HG02763 (cell line): Measurements from ENCODE around the gene COL4A5.
"Not testable (repeated sequence)": the region's sequence is repeated elsewhere in the genome, so short reads cannot be mapped to it uniquely, and the experiment has no call there.

Experiments
- ATAC-seq: cut with Tn5 transposase; IDR thresholded peaks from one replicate; pipeline ENCODE4 v1.9.1; 2021; ENCODE audit warnings: mild to moderate bottlenecking, moderate library complexity; ENCODE audit not compliant: unreplicated experiment

The COL4A5 gene

GRCh38 chrX:108453841-108454240 lies 14.2 kb downstream of the COL4A5 start:
- ATAC-seq, result no peak

GRCh38 chrX:108456971-108457477 lies 17.4 kb downstream of the COL4A5 start:
- ATAC-seq, result no peak

GRCh38 chrX:108464604-108465003 lies 25.0 kb downstream of the COL4A5 start:
- no peak for ATAC-seq

- ATAC-seq, result no peak
Observed at GRCh38 chrX:108468486-108468885, 28.8 kb downstream of the COL4A5 start.

- no peak for ATAC-seq
Observed at GRCh38 chrX:108473979-108474378, 34.3 kb downstream of the COL4A5 start.

- ATAC-seq, result not testable (repeated sequence)
Observed at GRCh38 chrX:108481528-108481927, 41.9 kb downstream of the COL4A5 start.

- ATAC-seq, result no peak
Observed at GRCh38 chrX:108484251-108484650, 44.6 kb downstream of the COL4A5 start.

- ATAC-seq, result no peak
Observed at GRCh38 chrX:108485960-108486359, 46.3 kb downstream of the COL4A5 start.

GRCh38 chrX:108494406-108495090 lies 54.9 kb downstream of the COL4A5 start:
- no peak for ATAC-seq

- ATAC-seq, result no peak
Observed at GRCh38 chrX:108511721-108512120, 72.1 kb downstream of the COL4A5 start.

GRCh38 chrX:108516184-108516583 lies 76.5 kb downstream of the COL4A5 start:
- ATAC-seq, result no peak

GRCh38 chrX:108527724-108528123 lies 88.1 kb downstream of the COL4A5 start:
- ATAC-seq, result no peak

GRCh38 chrX:108537005-108537404 lies 97.4 kb downstream of the COL4A5 start:
- peak; percentile 82 for ATAC-seq

- ATAC-seq, result no peak
Observed at GRCh38 chrX:108541286-108541685, 101.6 kb downstream of the COL4A5 start.

GRCh38 chrX:108557580-108557979 lies 117.9 kb downstream of the COL4A5 start:
- no peak for ATAC-seq

- ATAC-seq, result no peak
Observed at GRCh38 chrX:108558217-108558616, 118.6 kb downstream of the COL4A5 start.

GRCh38 chrX:108573136-108573535 lies 133.5 kb downstream of the COL4A5 start:
- ATAC-seq, result no peak

GRCh38 chrX:108582151-108582550 lies 142.5 kb downstream of the COL4A5 start:
- no peak for ATAC-seq

- ATAC-seq, result no peak
Observed at GRCh38 chrX:108584617-108585211, 145.1 kb downstream of the COL4A5 start.

GRCh38 chrX:108590496-108590895 lies 150.9 kb downstream of the COL4A5 start:
- ATAC-seq, result no peak

- ATAC-seq, result no peak
Observed at GRCh38 chrX:108601276-108601675, 161.6 kb downstream of the COL4A5 start.

GRCh38 chrX:108610141-108610540 lies 170.5 kb downstream of the COL4A5 start:
- no peak for ATAC-seq

GRCh38 chrX:108614616-108615015 lies 175.0 kb downstream of the COL4A5 start:
- ATAC-seq, result no peak
